Measurements from ENCODE around the gene EHMT1. TPM values are rescaled to one million over a fixed set of nuclear protein-coding genes. Genes with fewer than 3 reads are reported as not detected.
A peak's percentile ranks its signal among the peaks of the same experiment; 100 is the strongest.
"Not testable (repeated sequence)": the region's sequence is repeated elsewhere in the genome, so short reads cannot be mapped to it uniquely, and the experiment has no call there.

The EHMT1 gene
- polyA plus RNA-seq, 5 donors, result 64.9 to 91.2 (median 73.8) TPM

GRCh38 chr9:137734181-137734580, 115.4 kb downstream of the EHMT1 start:
- no peak for DNase-seq

GRCh38 chr9:137738182-137738696, 119.4 kb downstream of the EHMT1 start:
- DNase-seq, result not testable (repeated sequence)

- DNase-seq, result no peak
These were observed 119.9 kb downstream of the EHMT1 start for GRCh38 chr9:137738703-137739102.

- DNase-seq, result no peak
These were observed 120.8 kb downstream of the EHMT1 start for GRCh38 chr9:137739371-137740309.

- DNase-seq, result peak; percentile 63 to 69
These were observed 121.5 kb downstream of the EHMT1 start for GRCh38 chr9:137740312-137740711.

GRCh38 chr9:137741330-137741729, 122.5 kb downstream of the EHMT1 start:
- no peak for DNase-seq

GRCh38 chr9:137742698-137743097, 123.9 kb downstream of the EHMT1 start:
- no peak for DNase-seq

GRCh38 chr9:137743695-137744094, 124.9 kb downstream of the EHMT1 start:
- no peak for DNase-seq

- DNase-seq, result no peak
These were observed 125.9 kb downstream of the EHMT1 start for GRCh38 chr9:137744632-137745183.

- DNase-seq, result no peak
These were observed 126.8 kb downstream of the EHMT1 start for GRCh38 chr9:137745541-137745991.

GRCh38 chr9:137748311-137748710, 129.5 kb downstream of the EHMT1 start:
- DNase-seq, result no peak

GRCh38 chr9:137748741-137749140, 129.9 kb downstream of the EHMT1 start:
- DNase-seq, result no peak

GRCh38 chr9:137749511-137749910, 130.7 kb downstream of the EHMT1 start:
- no peak for DNase-seq

- no peak for DNase-seq
These were observed 131.2 kb downstream of the EHMT1 start for GRCh38 chr9:137750007-137750406.

- no peak for DNase-seq
These were observed 131.8 kb downstream of the EHMT1 start for GRCh38 chr9:137750566-137750965.

GRCh38 chr9:137751616-137752015, 132.8 kb downstream of the EHMT1 start:
- DNase-seq, result no peak

GRCh38 chr9:137752426-137752825, 133.6 kb downstream of the EHMT1 start:
- DNase-seq, result no peak

GRCh38 chr9:137753192-137753765, 134.5 kb downstream of the EHMT1 start:
- no peak for DNase-seq

GRCh38 chr9:137755261-137755927, 136.6 kb downstream of the EHMT1 start:
- no peak for DNase-seq

GRCh38 chr9:137756045-137756744, 137.4 kb downstream of the EHMT1 start:
- no peak for DNase-seq

GRCh38 chr9:137757139-137757538, 138.3 kb downstream of the EHMT1 start:
- DNase-seq, result no peak

All from right lung (tissue), 5 donors.